Keratinocyte (primary cell): ENCODE results near the gene SEC14L5. TPM values are rescaled to one million over a fixed set of nuclear protein-coding genes. Genes with fewer than 3 reads are reported as not detected.

Experiments
- DNase-seq: peaks from one replicate; pipeline ENCODE4 v3.0.0-alpha.2; 2011; ENCODE audit warnings: low read depth, missing footprints, low spot score
- FAIRE-seq: peaks from 2 replicates; lab custom pipeline; 2011; peaks lifted over from hg19 to GRCh38; lab: Jason Lieb, UNC
- H2AFZ ChIP-seq: 2 replicates; pipeline ENCODE4 v1.6.0; 2012; ENCODE audit warnings: low read length, control low read depth, inconsistent platforms; ENCODE audit not compliant: control insufficient read depth
- H3K27ac ChIP-seq: 2 replicates; pipeline ENCODE4 v1.5.1; 2011; ENCODE audit warnings: low read length; ENCODE audit not compliant: control insufficient read depth, insufficient read depth
- H3K27me3 ChIP-seq: 3 replicates; pipeline ENCODE4 v1.6.0; 2011; ENCODE audit warnings: low read length; ENCODE audit not compliant: control insufficient read depth, insufficient read depth; ENCODE audit errors: extremely low read depth
- H3K36me3 ChIP-seq, 2 experiments: 2 replicates in 1 of 2; 3 replicates in 1 of 2; pipeline ENCODE4 v1.5.1; 2011; ENCODE audit warnings: low read length in 2 of 2, mild to moderate bottlenecking in 1 of 2; ENCODE audit not compliant: control insufficient read depth in 2 of 2, insufficient read depth in 2 of 2; ENCODE audit errors: extremely low read depth in 1 of 2
- H3K4me1 ChIP-seq: 3 replicates; pipeline ENCODE4 v1.5.1; 2011; ENCODE audit warnings: low read length; ENCODE audit not compliant: control insufficient read depth, insufficient read depth; ENCODE audit errors: extremely low read depth
- H3K4me2 ChIP-seq: 3 replicates; pipeline ENCODE4 v1.6.0; 2011; ENCODE audit warnings: low read depth, low read length; ENCODE audit not compliant: control insufficient read depth, insufficient read depth; ENCODE audit errors: extremely low read depth
- H3K4me3 ChIP-seq, 3 experiments: fragments of 200-600 bp in 1 of 3; sonication (generic) in 1 of 3; 2 replicates in 2 of 3; 3 replicates in 1 of 3; pipeline ENCODE4 v1.5.1; 2011 to 2016; ENCODE audit warnings: low read length in 3 of 3, mild to moderate bottlenecking in 3 of 3, control low read depth in 2 of 3, inconsistent platforms in 1 of 3, low read depth in 1 of 3, mixed read lengths in 1 of 3, mixed run types in 1 of 3, moderate library complexity in 1 of 3; ENCODE audit not compliant: control insufficient read depth in 2 of 3, insufficient read depth in 2 of 3; ENCODE audit errors: extremely low read depth in 1 of 3
- H3K79me2 ChIP-seq: 2 replicates; pipeline ENCODE4 v1.6.0; 2012; ENCODE audit warnings: low read length; ENCODE audit not compliant: control insufficient read depth, insufficient read depth
- H3K9ac ChIP-seq: 3 replicates; pipeline ENCODE4 v1.6.0; 2011; ENCODE audit warnings: low read length; ENCODE audit not compliant: control insufficient read depth, insufficient read depth; ENCODE audit errors: extremely low read depth
- H3K9me1 ChIP-seq: 3 replicates; pipeline ENCODE4 v1.6.0; 2011; ENCODE audit warnings: low read length; ENCODE audit not compliant: control insufficient read depth, insufficient read depth; ENCODE audit errors: extremely low read depth
- H3K9me3 ChIP-seq: 2 replicates; pipeline ENCODE4 v1.5.1; 2012; ENCODE audit warnings: low read depth, low read length; ENCODE audit not compliant: control insufficient read depth
- H4K20me1 ChIP-seq: 3 replicates; pipeline ENCODE4 v1.6.0; 2011; ENCODE audit warnings: low read length; ENCODE audit not compliant: control insufficient read depth, insufficient read depth; ENCODE audit errors: extremely low read depth
- CTCF ChIP-seq, 3 experiments: IDR thresholded peaks in 1 of 3; conservative IDR thresholded peaks in 1 of 3; optimal IDR thresholded peaks in 1 of 3; 2 replicates in 2 of 3; 3 replicates in 1 of 3; pipeline versions ENCODE3 to v1.5.1; 2011; ENCODE audit warnings: low read length in 3 of 3, mild to moderate bottlenecking in 3 of 3, moderate library complexity in 2 of 3, control low read depth in 1 of 3, inconsistent platforms in 1 of 3; ENCODE audit not compliant: insufficient read depth in 2 of 3; ENCODE audit errors: extremely low read depth in 1 of 3
- EZH2 ChIP-seq: IDR thresholded peaks from one replicate; pipeline ENCODE4 v1.6.1; 2012; ENCODE audit warnings: inconsistent platforms, mild to moderate bottlenecking, low read length, moderate library complexity
- dilution Hi-C: fragments of 300-500 bp; cut with MboI; formaldehyde crosslinking; loops from one replicate; pipeline ENCODE4 v1.7.0; 2020; ENCODE audit warnings: low sequenced_read_pairs; ENCODE audit not compliant: extremely low pct_ligation_motif_present
- polyA plus RNA-seq, 5 experiments: library from polyadenylated mRNA; depleted of rRNA in 3 of 5; stranded (reverse) in 3 of 5; stranded (forward) in 1 of 5; unstranded in 1 of 5; fragments of >200 nt; gene quantifications; 1 replicate in 1 of 5; 2 replicates in 3 of 5; 3 replicates in 1 of 5; pipeline versions ENCODE4 v1.2.1 to v1.2.3, GENCODE V29; 2011 to 2012; ENCODE audit warnings: missing spikeins in 2 of 5, low read depth in 1 of 5, low replicate concordance in 1 of 5

SEC14L5 gene
- polyA plus RNA-seq, 1 donor (not counting 4 experiments of a cell fraction or from before 2014, with no cell fraction given), result 0.08 TPM

- H3K36me3 ChIP-seq, result no peaks in the 10 kb centered on the region
- FAIRE-seq (no peak), DNase-seq (no peak)
- no peaks in the 10 kb centered on the region for H3K27me3 ChIP-seq
- H4K20me1 ChIP-seq, result no peaks in the 10 kb centered on the region
- H3K9me3 ChIP-seq, result no peaks in the 10 kb centered on the region
- H3K27ac ChIP-seq, result no peak overlapping the region
- H3K4me1 ChIP-seq, result no peaks in the 10 kb centered on the region
- no peak for TF ChIP-seq EZH2
- TF ChIP-seq CTCF (optimal IDR thresholded peaks at IDR 0.05 in 1 of 3, IDR thresholded peaks at IDR 0.05 in 1 of 3, conservative IDR thresholded peaks at IDR 0.05 in 1 of 3; ENCODE audit: extremely low read depth in 1 of 3, insufficient read depth in 2 of 3, low read length in 3 of 3), result no peak
- no peak overlapping the region for H3K4me2 ChIP-seq
- no peak overlapping the region for H3K9ac ChIP-seq
- no peak overlapping the region for H2AFZ ChIP-seq
- dilution Hi-C loops, result no loop called here
- H3K79me2 ChIP-seq, result no peaks in the 10 kb centered on the region
- H3K4me3 ChIP-seq, result no peak overlapping the region
- no peaks in the 10 kb centered on the region for H3K9me1 ChIP-seq
Observed at GRCh38 chr16:5000573-5001001, 42.5 kb downstream of the SEC14L5 start.

- no peak overlapping the region for H3K27ac ChIP-seq
- no peak for TF ChIP-seq EZH2
- no peak for TF ChIP-seq CTCF (optimal IDR thresholded peaks at IDR 0.05 in 1 of 3, IDR thresholded peaks at IDR 0.05 in 1 of 3, conservative IDR thresholded peaks at IDR 0.05 in 1 of 3; ENCODE audit: extremely low read depth in 1 of 3, insufficient read depth in 2 of 3, low read length in 3 of 3)
- H3K4me3 ChIP-seq, result no peak overlapping the region
- dilution Hi-C loops, result no loop called here
- FAIRE-seq (no peak), DNase-seq (no peak)
- no peak overlapping the region for H3K9ac ChIP-seq
- no peaks in the 10 kb centered on the region for H3K4me1 ChIP-seq
- H3K4me2 ChIP-seq, result no peak overlapping the region
- no peaks in the 10 kb centered on the region for H3K9me1 ChIP-seq
- H3K9me3 ChIP-seq, result no peaks in the 10 kb centered on the region
- no peaks in the 10 kb centered on the region for H3K36me3 ChIP-seq
- H3K27me3 ChIP-seq, result no peaks in the 10 kb centered on the region
- H4K20me1 ChIP-seq, result no peaks in the 10 kb centered on the region
- H2AFZ ChIP-seq, result no peak overlapping the region
- no peaks in the 10 kb centered on the region for H3K79me2 ChIP-seq
Observed at GRCh38 chr16:5001571-5001970, 43.4 kb downstream of the SEC14L5 start.
